HG03159 (cell line): ENCODE measurements around the gene CNDP2.

Experiments used
- ATAC-seq: cut with Tn5 transposase; IDR thresholded peaks from one replicate; pipeline ENCODE4 v1.9.1; 2021; ENCODE audit warnings: mild to moderate bottlenecking, moderate library complexity; ENCODE audit not compliant: unreplicated experiment

The CNDP2 gene

DNA sequence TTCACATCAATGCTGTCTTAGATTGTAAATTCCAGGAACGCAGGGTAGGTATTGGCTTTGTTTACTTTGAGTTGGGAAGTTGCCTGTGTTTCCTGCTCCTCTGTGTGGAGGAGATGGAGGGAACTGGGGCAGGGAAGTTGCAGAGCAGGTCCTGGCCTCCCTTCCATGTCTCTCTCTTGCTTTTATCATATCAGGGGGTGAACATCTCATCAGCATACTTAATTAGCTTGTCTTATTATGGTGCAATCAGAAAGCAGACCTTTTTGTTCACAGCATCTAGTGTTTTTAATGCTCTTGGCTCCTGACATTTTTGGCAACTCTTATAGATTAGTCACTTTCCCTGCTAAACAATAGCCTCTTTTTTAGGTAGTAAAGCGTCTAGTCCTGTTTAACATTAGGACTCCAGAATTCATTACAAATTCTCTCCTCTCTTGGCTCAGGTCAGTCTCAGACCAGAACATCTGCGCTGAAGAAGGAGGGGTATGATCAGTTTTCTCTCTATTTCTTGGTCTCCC is 27.6 kb upstream of the CNDP2 start:
- ATAC-seq = no peak

DNA sequence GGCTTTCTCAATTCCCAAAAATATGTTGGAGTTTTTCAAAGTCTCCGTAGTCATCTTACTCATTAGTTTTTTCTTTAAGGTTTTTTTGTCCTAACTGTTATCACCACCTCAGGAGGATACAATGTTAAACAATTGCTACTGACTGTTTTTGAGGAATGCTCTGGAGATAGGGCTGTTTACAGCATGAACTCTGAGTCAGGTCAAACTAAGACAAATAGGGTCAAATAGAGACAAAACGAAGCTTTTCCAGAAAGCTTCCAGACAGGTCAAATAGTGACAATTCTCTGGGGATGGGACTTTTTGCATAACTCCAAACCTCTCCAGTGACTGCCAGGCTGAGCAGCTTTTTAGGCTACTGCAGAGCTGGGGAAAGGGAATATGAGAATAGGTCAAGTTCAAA is 23.9 kb upstream of the CNDP2 start:
- ATAC-seq = no peak

DNA sequence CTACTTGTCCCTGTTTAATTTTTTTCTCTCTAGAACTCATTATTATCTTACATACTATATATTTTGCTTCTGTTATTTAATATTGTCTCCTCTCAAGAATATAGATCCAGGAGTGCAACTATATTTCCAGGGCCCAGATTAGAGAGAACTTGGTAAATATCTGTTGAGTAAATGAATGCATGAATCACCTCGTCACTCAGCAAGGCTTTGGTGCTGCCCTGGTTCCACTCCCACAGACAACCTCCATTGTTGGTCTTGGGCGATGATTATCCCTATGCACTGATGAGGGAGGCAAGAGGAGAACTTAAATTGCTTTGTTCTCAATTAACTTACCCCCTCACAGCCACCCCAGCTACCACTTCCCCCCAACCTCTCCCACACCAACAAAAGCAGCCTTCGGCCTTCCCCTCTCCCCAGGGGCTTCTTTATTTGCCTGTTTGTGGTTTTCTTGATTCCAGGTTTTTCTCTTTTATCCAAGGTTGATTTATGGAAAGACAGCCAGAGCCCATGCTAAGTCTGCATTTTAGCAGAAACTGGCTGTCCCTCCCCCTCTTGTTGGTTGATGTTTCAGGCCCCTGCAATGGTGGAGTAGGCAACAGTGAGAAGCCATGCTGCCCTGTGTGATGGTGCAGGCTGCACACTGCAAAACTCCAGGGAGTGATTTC is 22.1 kb upstream of the CNDP2 start:
- ATAC-seq = no peak

DNA sequence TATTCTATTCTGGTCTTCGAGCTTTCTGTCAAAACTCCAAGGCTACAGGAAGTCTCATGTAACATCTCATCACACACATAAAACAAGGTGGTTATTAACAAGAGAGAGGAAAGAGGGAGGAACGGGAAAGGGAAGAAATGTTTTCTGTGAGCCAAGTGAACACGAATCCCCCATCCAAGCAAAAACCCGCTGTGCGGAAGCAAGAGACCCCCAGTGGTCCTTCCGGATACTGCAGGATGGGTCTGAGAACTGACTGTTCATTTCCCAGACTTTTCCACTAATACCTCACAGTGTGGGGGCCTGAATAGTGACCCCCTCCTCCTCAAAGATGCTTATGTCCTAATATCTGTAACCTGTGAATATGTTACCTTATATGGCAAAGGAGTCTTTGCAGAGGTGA is 20.0 kb upstream of the CNDP2 start:
- no peak for ATAC-seq

DNA sequence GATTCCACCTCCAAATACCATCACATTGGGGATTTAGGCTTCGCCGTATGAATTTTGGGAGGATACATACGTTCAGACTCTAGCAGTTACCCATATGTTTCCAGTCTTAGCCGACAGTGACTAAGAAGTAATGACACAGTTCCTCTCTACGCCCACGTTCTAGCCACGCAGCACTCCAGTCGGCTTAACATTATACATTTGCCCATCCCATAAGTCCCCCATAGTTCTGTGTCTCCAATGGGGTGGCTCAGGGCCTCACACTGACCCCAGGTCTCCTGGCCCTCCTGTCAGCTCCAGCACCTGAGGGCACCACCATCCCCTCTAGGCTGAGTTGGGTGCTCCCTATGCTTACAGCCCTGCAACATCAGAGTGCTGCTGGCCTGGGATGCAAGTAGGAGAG is 18.4 kb upstream of the CNDP2 start:
- no peak for ATAC-seq

DNA sequence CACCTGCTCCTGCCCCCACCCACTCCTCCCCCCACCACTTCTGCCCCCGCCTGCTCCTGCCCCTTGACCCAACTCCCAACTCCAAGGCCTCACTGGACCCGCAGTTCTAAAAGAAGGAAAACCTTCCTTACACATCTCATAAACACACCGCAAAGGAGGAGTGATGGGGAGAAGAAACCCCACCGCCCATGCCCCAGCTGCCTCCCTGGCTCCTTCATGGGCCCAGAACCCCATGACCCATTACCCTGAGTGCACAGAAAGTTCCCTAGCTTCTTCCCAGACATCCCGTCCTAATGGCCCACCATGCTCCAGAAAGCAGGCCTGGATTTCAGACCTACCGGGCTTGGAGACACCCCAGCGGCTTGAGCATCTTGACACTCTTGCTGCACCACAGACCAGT is 17.8 kb upstream of the CNDP2 start:
- no peak for ATAC-seq

DNA sequence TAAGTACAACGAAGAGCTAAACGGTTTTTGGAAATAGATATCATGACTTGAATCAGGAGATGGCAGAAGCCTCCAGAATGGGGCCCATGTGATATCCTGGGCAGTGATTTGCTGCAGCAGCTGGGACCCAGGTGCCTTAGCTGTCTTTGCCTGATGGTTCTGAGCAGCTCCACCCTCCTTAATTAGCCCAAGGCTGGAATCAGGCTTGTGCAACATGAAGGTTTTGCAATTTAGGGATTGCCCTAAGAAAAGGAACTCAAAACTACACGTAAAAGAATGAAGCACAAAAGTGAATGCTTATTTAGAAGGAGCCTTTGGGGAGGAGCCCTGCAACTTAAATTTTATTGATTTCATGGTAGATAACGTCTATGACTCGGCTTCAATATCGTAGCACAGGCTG is 17.3 kb upstream of the CNDP2 start:
- no peak for ATAC-seq

DNA sequence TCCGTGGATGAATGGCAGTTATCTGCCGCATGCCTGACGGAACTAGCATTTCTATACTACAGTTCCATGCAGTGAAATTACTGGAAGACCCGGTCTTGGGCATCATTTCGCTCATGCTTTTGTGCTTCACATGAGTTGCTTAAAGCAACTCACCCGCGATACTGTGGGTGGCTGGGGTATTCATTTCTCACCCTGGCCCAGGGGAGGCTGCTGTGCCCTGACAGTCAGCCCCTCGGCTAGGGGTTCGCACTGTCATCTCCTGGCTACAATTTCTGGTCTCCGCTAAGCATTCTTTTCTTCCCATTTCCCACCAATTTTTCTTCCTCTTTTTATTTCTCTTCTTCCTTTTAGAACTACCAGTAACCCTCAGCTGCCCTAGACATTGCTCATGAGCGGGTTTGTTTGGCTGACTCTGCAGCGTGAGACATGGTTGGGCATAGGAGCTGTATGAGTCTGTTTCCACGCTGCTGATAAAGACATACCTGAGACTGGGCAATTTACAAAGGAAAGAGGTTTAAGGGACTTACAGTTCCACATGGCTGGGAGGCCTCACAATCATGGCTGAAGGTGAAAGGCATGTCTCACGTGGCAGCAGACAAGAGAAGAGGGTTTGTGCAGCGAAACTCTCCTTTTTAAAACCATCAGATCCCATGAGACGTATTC is 16.5 kb upstream of the CNDP2 start:
- ATAC-seq = no peak

DNA sequence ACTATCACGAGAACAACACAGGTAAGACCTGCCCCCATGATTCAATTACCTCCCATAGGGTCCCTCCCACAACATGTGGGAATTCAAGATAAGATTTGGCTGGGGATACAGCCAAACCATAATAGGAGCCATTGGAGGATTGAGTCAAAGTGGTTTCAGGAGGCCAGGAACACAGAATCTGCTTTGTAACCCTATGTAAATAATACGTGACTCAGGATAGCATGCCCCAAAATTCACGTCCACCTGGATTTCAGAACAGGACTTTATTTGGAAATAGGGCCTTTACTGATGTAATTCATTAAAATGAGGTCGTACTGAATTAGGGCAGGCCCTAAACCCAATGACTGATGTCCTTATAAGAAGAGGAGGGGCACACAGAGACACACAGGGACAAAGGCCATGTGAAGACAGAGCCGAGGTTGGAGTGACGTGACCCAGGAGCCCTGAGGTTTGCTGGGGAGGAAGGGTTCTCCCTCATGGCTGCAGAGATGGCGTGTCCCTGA is 16.0 kb upstream of the CNDP2 start:
- no peak for ATAC-seq

DNA sequence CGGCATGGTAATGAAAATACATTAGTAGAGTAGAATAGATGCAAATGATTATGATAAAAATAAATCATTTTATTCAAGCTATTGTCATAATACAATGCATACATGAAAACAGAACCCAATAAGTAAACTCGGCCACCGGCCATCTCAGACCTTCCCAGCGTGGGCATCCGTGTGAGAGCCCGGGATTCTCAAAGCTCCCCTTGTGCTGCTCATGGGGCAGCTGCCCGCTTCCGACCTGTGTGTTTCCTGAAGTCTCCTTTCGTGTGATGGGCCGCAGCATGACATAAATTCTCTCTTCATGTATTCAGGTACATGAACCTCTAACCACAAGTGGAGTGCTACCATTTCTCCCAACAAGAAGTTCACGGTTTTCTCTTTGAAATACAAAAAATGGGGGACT is 13.5 kb upstream of the CNDP2 start:
- ATAC-seq = no peak

DNA sequence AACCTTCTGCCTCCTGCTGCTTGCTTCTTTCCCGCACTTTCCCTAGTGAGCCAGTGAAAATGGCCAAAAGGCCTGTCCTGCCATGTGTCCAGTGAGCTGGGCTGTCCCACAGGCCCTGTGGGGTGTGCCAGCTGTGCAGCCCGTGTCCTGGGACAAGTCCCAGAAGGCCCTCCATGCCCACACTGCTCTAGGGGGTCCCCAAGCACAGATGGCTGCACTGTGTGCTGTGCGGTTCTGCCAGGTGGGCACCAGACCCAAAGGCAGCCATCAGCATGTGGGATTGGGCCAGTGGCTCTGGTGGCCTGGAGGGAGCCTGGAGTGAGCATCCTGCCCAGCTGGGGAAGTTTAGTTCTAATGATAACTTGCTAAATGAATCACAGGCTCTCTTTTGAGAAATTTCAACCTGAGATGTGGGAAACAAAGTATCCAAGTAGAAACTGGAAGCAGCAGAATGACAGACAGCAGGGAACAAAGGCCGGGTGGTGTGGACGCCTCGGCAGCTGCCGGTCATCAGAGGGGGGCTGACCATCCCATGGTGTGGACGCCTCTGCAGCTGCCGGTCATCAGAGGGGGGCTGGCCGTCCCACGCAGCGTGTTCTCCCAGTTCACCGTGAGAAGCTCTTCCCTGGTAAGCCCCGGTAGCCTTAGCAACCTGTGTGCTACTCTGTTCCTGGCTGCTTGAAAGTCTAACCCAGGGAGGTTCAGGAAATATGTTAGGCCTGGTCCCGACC is 9.9 kb upstream of the CNDP2 start:
- no peak for ATAC-seq

DNA sequence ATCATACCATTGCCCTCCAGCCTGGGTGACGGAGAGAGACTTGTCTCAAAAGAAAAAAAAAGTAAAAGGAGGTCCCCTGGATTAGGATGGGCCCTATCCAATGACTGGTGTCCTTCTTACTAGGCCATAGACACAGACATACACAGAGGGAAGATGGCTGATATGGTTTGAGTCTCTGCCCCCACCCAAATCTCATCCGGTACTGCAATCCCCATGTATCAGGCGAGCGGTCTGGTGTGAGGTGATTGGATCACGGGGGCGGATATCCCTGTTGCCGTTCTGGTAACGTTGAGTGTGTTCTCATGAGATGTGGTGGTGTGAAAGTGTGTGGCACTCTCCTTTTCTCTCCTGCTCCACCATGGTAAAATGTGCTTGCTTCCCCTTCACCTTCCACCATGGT is 7.8 kb upstream of the CNDP2 start:
- no peak for ATAC-seq

DNA sequence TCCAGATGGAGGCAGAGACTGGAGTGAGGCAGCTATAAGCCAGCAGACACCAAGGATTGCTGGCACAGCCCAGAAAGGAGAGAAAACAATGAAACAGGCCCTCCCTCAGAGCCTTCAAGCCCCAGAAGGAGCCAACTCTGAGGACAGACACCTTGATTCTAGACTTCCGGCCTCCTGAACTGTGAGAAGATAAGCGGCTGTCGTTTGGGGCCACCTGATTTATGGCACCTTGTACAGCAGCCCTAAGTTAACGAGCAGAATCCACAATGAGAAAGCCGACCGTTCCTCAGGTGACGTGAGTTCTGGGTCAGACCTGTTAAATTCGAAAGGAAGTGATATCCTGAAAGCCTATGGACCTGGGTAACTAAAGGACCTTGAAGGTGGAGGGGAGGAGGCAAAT is 7.3 kb upstream of the CNDP2 start:
- ATAC-seq = no peak

DNA sequence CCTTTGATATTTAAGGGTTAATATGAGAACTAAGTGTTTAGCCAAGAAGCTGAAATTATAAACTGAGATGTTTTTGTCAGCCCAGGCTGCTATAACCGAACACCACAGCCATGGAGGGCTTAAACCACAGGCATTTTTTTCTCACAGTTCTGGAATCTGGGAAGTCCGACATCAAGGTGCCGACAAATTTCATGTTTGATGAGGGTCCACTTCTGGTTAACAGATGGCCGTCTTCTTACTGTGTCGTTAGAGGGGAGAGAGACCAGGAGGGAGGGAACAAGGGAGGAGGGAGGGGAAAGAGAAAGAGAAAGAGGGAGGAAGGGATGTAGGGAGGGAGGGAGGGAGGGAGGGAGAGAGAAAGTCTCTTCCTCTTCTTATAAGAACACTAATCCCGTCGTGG is 6.5 kb upstream of the CNDP2 start:
- ATAC-seq = no peak

DNA sequence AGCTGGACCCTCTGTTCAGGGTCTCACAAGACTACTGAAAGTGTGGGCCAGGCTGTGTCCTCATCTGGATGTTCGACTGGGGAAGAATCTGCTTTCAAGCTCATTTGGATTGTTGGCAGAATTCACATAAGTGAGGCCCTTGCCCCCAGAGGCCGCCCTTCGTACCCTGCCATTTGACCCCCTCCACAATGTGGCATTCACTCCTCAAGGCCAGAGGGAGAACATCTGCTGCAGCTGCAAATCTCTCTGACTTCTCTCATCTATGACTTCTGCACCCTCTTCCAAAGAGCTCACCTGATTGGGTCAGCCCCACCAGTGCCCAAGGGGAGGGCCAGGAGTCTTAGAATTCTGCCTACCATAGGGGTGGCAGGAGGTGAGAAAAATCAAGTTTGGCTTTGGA is 3.9 kb upstream of the CNDP2 start:
- no peak for ATAC-seq

DNA sequence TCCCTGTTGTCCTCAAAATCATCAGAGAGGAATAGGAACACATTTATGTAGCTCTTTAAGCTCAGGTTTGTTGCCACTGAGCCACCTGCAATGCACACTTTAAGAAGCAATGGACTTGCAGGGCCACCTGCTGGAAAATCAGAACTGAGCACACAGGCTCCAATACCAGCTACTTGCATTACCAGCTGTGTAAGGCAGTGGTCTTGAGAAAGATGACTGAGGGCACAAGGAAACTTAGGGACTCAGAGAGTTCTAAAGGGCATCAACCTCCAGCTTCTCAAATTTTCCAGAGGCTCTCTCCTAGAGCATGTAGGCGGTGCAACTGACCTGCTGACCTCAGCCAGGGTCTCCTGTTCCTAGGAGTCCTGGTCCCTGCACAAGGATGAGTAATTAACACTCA is 2.5 kb upstream of the CNDP2 start:
- ATAC-seq = peak; percentile 26

DNA sequence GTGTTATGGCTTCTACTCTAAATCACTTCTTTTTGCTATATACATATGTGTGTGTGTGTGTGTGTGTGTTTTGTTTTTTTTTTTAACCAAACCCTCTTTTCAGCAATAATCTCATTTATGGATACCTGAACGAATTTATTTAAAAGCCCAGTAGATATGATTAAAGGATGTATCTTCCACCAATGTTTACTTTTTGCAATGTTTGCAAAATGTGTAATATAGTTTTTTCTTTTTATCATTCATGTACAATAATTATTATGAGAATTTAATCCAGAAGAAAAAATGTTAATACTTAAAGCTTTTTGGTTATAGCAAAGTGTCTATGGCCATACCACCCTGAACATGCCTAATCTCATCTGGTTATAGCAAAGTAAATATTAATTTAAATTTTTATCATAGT is 1.6 kb upstream of the CNDP2 start:
- ATAC-seq = no peak

DNA sequence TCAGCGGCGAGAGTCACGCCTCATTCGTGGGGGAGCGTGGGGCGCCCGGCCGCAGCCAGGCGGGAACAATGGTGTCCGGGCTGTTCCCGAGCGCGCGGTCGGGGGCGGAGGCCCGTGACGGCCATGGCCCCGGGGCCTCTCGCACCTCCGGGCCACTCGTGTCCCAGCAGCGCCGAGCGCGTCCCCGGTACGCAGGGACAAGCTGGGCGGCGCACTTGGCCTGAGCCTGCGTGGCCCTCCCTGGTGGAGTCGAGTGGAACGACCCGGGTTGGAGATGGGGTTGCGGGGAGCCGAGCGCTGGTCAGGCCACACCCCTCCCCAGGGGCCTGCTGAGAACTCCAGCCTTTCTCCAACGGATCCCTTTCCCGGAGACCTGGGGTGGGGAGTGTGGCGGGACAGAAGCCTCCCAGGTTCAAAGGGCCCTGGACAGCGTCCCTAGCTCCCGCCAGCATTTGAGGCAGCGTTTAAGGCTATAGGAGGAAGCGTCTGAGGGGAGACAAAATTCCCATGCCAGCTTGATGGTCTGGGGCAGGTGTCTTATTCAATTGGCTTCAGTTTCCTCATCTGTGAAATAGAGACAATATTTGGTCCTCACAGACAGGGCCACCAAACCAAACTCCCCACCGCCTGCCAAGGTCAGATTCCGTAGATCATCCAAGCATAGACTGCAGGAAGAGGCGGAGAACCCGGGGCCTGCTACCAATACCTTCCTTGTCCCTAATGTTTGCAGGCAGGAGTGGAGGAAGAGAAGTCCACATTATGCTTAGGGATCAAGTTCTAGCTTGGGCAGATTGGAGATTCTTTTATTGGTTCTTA is 553 bp downstream of the CNDP2 start:
- peak; percentile 34 for ATAC-seq

DNA sequence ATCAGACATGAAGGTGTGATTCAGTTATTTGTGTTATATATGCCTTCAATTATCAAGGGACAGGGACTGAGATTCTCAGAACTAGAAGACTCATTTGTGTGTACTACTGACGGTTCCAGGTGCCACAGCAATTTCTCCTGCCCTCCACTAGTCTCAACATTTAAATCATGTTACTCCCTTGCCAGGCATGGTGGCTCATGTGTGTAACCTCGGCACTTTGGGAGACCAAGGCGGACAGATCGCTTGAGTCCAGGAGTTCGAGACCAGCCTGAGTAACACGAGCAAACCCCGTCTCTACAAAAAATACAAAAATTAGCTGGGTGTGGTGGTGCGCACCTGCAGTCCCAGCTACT is 1.1 kb downstream of the CNDP2 start:
- ATAC-seq = no peak

DNA sequence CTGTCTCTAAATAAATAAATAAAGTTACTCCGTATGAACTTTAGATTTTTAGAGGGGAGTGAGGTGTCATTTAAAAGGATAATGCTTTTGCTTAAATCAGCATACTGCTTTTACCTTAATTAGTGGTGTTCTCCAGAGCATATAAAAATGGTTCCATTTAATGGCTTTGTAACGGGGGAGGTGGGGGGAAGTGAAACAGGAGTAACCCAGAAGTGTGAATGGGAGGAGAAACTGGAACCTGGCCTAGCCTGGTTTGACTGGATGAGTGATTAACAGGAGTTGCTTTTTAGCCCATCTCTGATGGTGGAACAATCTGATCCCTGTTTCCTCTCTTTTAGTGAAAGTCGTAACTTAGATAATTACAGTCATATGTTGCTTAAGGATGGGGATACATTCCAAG is 1.6 kb downstream of the CNDP2 start:
- no peak for ATAC-seq
